Measurements from ENCODE around the gene ALDH16A1. TPM values are rescaled to one million over a fixed set of nuclear protein-coding genes. Genes with fewer than 3 reads are reported as not detected.

The ALDH16A1 gene
- total RNA-seq, 1 donor from 2014 or later, result 14.7 TPM

- no peak overlapping the region for H3K27ac ChIP-seq
- peaks cover 2% of the 10 kb centered on the region for H3K36me3 ChIP-seq
- Mint-ChIP-seq H3K36me3 (peaks cover 6% of the 10 kb centered on the region), H3K4me3 (no peak overlapping the region), H3K27ac (no peak overlapping the region), H3K27me3 (ENCODE audit: insufficient read depth, low read depth) (peaks cover 14% of the 10 kb centered on the region), H3K4me1 (peaks cover 21% of the 10 kb centered on the region), H3K9me3 (no peaks in the 10 kb centered on the region)
- H4K20me1 ChIP-seq (ENCODE audit: low read depth), result peaks cover 22% of the 10 kb centered on the region
- peak; percentile 1 for DNase-seq (ENCODE audit: low spot score)
- peaks cover 6% of the 10 kb centered on the region for H3K79me2 ChIP-seq (ENCODE audit: low read depth)
- no peak overlapping the region for H2AFZ ChIP-seq (replicated peaks)
- TF ChIP-seq EZH2phosphoT487 (IDR thresholded peaks at IDR 0.05) (no peak), EZH2 (IDR thresholded peaks at IDR 0.05) (no peak)
- TF ChIP-seq, protein P1, sequence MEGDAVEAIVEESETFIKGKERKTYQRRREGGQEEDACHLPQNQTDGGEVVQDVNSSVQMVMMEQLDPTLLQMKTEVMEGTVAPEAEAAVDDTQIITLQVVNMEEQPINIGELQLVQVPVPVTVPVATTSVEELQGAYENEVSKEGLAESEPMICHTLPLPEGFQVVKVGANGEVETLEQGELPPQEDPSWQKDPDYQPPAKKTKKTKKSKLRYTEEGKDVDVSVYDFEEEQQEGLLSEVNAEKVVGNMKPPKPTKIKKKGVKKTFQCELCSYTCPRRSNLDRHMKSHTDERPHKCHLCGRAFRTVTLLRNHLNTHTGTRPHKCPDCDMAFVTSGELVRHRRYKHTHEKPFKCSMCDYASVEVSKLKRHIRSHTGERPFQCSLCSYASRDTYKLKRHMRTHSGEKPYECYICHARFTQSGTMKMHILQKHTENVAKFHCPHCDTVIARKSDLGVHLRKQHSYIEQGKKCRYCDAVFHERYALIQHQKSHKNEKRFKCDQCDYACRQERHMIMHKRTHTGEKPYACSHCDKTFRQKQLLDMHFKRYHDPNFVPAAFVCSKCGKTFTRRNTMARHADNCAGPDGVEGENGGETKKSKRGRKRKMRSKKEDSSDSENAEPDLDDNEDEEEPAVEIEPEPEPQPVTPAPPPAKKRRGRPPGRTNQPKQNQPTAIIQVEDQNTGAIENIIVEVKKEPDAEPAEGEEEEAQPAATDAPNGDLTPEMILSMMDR (IDR thresholded peaks at IDR 0.05), result no peak
- peak overlapping the region; percentile 45 for H3K4me2 ChIP-seq
- H3K4me3 ChIP-seq, result no peak overlapping the region
- peaks cover 6% of the 10 kb centered on the region for H3K4me1 ChIP-seq
- H3K9ac ChIP-seq, result no peak overlapping the region
- H3K9me3 ChIP-seq (ENCODE audit: low read depth), result no peaks in the 10 kb centered on the region
- H3F3A ChIP-seq (ENCODE audit: low read depth), result peaks cover 41% of the 10 kb centered on the region
- no peaks in the 10 kb centered on the region for H3K27me3 ChIP-seq
These were observed 50.5 kb downstream of the ALDH16A1 start for GRCh38 chr19:49503582-49503962.

DNA sequence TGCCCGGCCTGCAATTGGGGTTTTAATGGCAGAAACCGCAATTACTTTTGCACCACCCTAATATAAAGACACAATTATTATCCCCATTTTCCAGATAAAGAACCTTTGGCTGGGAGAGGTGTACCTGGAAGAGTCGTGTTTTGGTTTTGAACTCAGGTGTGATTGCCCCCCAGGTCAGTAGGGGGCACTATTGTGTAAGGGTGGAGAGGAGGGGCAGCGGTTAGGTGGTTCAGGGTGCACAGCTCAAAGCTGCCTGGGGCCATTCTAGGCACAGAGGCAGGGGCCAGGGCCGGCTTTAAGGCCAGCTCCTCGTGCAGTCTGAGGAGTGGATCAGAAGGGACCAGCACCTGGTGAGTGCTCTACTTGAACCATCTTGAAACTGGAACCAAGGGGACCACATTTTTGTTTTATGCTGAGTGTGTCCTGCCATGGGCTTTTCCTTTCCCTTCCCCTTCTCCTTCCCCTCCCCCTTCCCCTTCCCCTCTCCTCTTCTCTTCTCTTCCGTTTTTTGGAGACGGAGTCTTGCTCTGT, 53.6 kb downstream of the ALDH16A1 start:
- H3K27ac ChIP-seq, result no peak overlapping the region
- H3K36me3 ChIP-seq, result no peaks in the 10 kb centered on the region
- H3K27me3 ChIP-seq, result no peaks in the 10 kb centered on the region
- peak; percentile 79 for DNase-seq (ENCODE audit: low spot score)
- H3K4me3 ChIP-seq, result no peak overlapping the region
- Mint-ChIP-seq H3K4me1 (peaks cover 19% of the 10 kb centered on the region), H3K27ac (peak overlapping the region; percentile 35), H3K9me3 (no peaks in the 10 kb centered on the region), H3K27me3 (ENCODE audit: insufficient read depth, low read depth) (peaks cover 13% of the 10 kb centered on the region), H3K36me3 (no peaks in the 10 kb centered on the region), H3K4me3 (no peak overlapping the region)
- no peaks in the 10 kb centered on the region for H4K20me1 ChIP-seq (ENCODE audit: low read depth)
- H3K4me1 ChIP-seq, result peaks cover 6% of the 10 kb centered on the region
- no peak overlapping the region for H3K4me2 ChIP-seq
- no peaks in the 10 kb centered on the region for H3K9me3 ChIP-seq (ENCODE audit: low read depth)
- TF ChIP-seq, protein P1 (IDR thresholded peaks at IDR 0.05), result peak; percentile 93
- no peak for TF ChIP-seq EZH2 (IDR thresholded peaks at IDR 0.05)
- H3K9ac ChIP-seq, result no peak overlapping the region
- no peak overlapping the region for H2AFZ ChIP-seq (replicated peaks)
- no peaks in the 10 kb centered on the region for H3K79me2 ChIP-seq (ENCODE audit: low read depth)
- peaks cover 17% of the 10 kb centered on the region for H3F3A ChIP-seq (ENCODE audit: low read depth)

GRCh38 chr19:49507803-49508494, 54.9 kb downstream of the ALDH16A1 start:
- no peaks in the 10 kb centered on the region for H3K36me3 ChIP-seq
- Mint-ChIP-seq H3K4me1 (peaks cover 23% of the 10 kb centered on the region), H3K36me3 (no peaks in the 10 kb centered on the region), H3K4me3 (peak overlapping the region; percentile 69), H3K27me3 (ENCODE audit: insufficient read depth, low read depth) (peaks cover 16% of the 10 kb centered on the region), H3K9me3 (no peaks in the 10 kb centered on the region), H3K27ac (peak overlapping the region; percentile 64)
- H2AFZ ChIP-seq (replicated peaks), result no peak overlapping the region
- no peak overlapping the region for H3K4me3 ChIP-seq
- no peaks in the 10 kb centered on the region for H3K27me3 ChIP-seq
- peaks cover 17% of the 10 kb centered on the region for H3F3A ChIP-seq (ENCODE audit: low read depth)
- peak; percentile 1 for DNase-seq (ENCODE audit: low spot score)
- H3K9ac ChIP-seq, result no peak overlapping the region
- H3K27ac ChIP-seq, result no peak overlapping the region
- TF ChIP-seq, protein P1 (IDR thresholded peaks at IDR 0.05), result no peak
- TF ChIP-seq EZH2phosphoT487 (IDR thresholded peaks at IDR 0.05) (no peak), EZH2 (IDR thresholded peaks at IDR 0.05) (no peak)
- H4K20me1 ChIP-seq (ENCODE audit: low read depth), result no peaks in the 10 kb centered on the region
- no peaks in the 10 kb centered on the region for H3K79me2 ChIP-seq (ENCODE audit: low read depth)
- no peak overlapping the region for H3K4me2 ChIP-seq
- H3K9me3 ChIP-seq (ENCODE audit: low read depth), result no peaks in the 10 kb centered on the region
- peaks cover 14% of the 10 kb centered on the region for H3K4me1 ChIP-seq

Data from neural progenitor cell (in vitro differentiated cells).